GM23338 (cell line): ENCODE results near the gene AMFR. TPM values are rescaled to one million over a fixed set of nuclear protein-coding genes. Genes with fewer than 3 reads are reported as not detected.
A peak's percentile ranks its signal among the peaks of the same experiment; 100 is the strongest.

ENCODE experiments used
- ATAC-seq: fragments of 200-7000 bp; cut with Tn5 transposase; 3 replicates; pipeline ENCODE4 v1.9.1; 2020
- DNase-seq: peaks from one replicate; pipeline ENCODE4 v3.0.0-alpha.2; 2015; ENCODE audit warnings: low spot score
- H2AFZ ChIP-seq: fragments of 200-600 bp; sonication (generic); 2 replicates; pipeline ENCODE4 v1.8.0; 2016; ENCODE audit warnings: antibody characterized with exemption, mild to moderate bottlenecking, moderate library complexity
- H3F3A ChIP-seq: fragments of 200-600 bp; sonication (generic); replicated peaks from 2 replicates; pipeline ENCODE4 v1.8.0; 2017; ENCODE audit warnings: antibody characterized with exemption, mixed run types, low read depth
- H3K27ac ChIP-seq: fragments of 200-600 bp; sonication (generic); 2 replicates; pipeline ENCODE4 v1.6.1; 2016; ENCODE audit warnings: low read depth
- H3K27me3 ChIP-seq: fragments of 200-600 bp; sonication (generic); 2 replicates; pipeline ENCODE4 v1.8.0; 2016; ENCODE audit warnings: mild to moderate bottlenecking, mixed run types, moderate library complexity; ENCODE audit not compliant: insufficient read depth
- H3K36me3 ChIP-seq: fragments of 200-600 bp; sonication (generic); 2 replicates; pipeline ENCODE4 v1.8.0; 2016; ENCODE audit warnings: mild to moderate bottlenecking; ENCODE audit not compliant: insufficient read depth
- H3K4me1 ChIP-seq: fragments of 200-600 bp; sonication (generic); 2 replicates; pipeline ENCODE4 v1.8.0; 2016; ENCODE audit warnings: mild to moderate bottlenecking, moderate library complexity; ENCODE audit not compliant: insufficient read depth
- H3K4me2 ChIP-seq: fragments of 200-600 bp; sonication (generic); 2 replicates; pipeline ENCODE4 v1.7.1; 2017; ENCODE audit warnings: mixed run types
- H3K4me3 ChIP-seq: fragments of 200-600 bp; sonication (generic); 2 replicates; pipeline ENCODE4 v1.6.1; 2016; ENCODE audit warnings: mixed run types
- H3K79me2 ChIP-seq: fragments of 200-600 bp; sonication (generic); replicated peaks from 2 replicates; pipeline ENCODE4 v1.8.0; 2017; ENCODE audit warnings: mild to moderate bottlenecking; ENCODE audit not compliant: insufficient read depth
- H3K9me2 ChIP-seq: fragments of 200-600 bp; sonication (generic); 2 replicates; pipeline ENCODE4 v1.8.0; 2017; ENCODE audit not compliant: insufficient read depth
- H4K20me1 ChIP-seq: fragments of 200-600 bp; sonication (generic); replicated peaks from 2 replicates; pipeline ENCODE4 v1.8.0; 2017; ENCODE audit warnings: mild to moderate bottlenecking; ENCODE audit not compliant: insufficient read depth
- H3K27ac Mint-ChIP-seq: 2 replicates; pipeline ENCODE4 v1.8.0; 2020; ENCODE audit warnings: inconsistent platforms, mild to moderate bottlenecking, moderate library complexity, mixed read lengths
- H3K27me3 Mint-ChIP-seq: 3 replicates; pipeline ENCODE4 v1.8.0; 2022; ENCODE audit warnings: low read depth, mild to moderate bottlenecking, moderate library complexity, mixed read lengths, inconsistent platforms; ENCODE audit not compliant: insufficient read depth, poor library complexity
- H3K36me3 Mint-ChIP-seq: 3 replicates; pipeline ENCODE4 v1.8.0; 2021; ENCODE audit warnings: low read depth, mild to moderate bottlenecking, inconsistent platforms, moderate library complexity, mixed read lengths
- H3K4me1 Mint-ChIP-seq: 3 replicates; pipeline ENCODE4 v1.8.0; 2020; ENCODE audit warnings: mild to moderate bottlenecking, inconsistent platforms, mixed read lengths
- H3K4me3 Mint-ChIP-seq: 3 replicates; pipeline ENCODE4 v1.8.0; 2021; ENCODE audit warnings: moderate library complexity, mild to moderate bottlenecking, inconsistent platforms, mixed read lengths
- H3K9me3 Mint-ChIP-seq: 3 replicates; pipeline ENCODE4 v1.8.0; 2020; ENCODE audit warnings: moderate library complexity, mild to moderate bottlenecking, inconsistent platforms, mixed read lengths
- CREB1 ChIP-seq: fragments of 250-450 bp; sonication (Bioruptor Pico); IDR thresholded peaks from 2 replicates; pipeline ENCODE4 v1.5.0; 2020; ENCODE audit warnings: low read depth, mild to moderate bottlenecking, moderate library complexity
- EZH2 ChIP-seq: fragments of 200-600 bp; sonication (generic); IDR thresholded peaks from one replicate; pipeline ENCODE4 v1.8.0; 2017; ENCODE audit warnings: antibody characterized with exemption, mild to moderate bottlenecking, low read depth; ENCODE audit not compliant: unreplicated experiment
- EZH2phosphoT487 ChIP-seq: fragments of 200-600 bp; sonication (generic); IDR thresholded peaks from one replicate; pipeline ENCODE4 v1.8.1; 2018; ENCODE audit warnings: antibody characterized with exemption; ENCODE audit not compliant: unreplicated experiment
- STAT1 ChIP-seq: IDR thresholded peaks from one replicate; pipeline ENCODE4 v1.6.1; 2016; ENCODE audit warnings: antibody characterized with exemption; ENCODE audit not compliant: unreplicated experiment
- ZNF114 ChIP-seq: fragments of 250-450 bp; sonication (Bioruptor Pico); IDR thresholded peaks from 2 replicates; pipeline ENCODE4 v1.5.0; 2020; ENCODE audit warnings: mild to moderate bottlenecking, moderate library complexity
- polyA plus RNA-seq: library from polyadenylated mRNA; unstranded; fragments of >200 nt; fragmentation: Nextera tagmentation; extraction: Ambion mirVana; gene quantifications from 2 replicates; pipeline ENCODE4 v1.2.1, GENCODE V29; 2016
- total RNA-seq: library from RNA; depleted of rRNA; stranded (reverse); fragments of >200 nt; shearing (Covaris generic); gene quantifications from 2 replicates; pipeline ENCODE4 v1.2.3, GENCODE V29; 2014
- TF ChIP-seq, protein P1 (sequence below): fragments of 250-450 bp; sonication (Bioruptor Pico); IDR thresholded peaks from 2 replicates; pipeline ENCODE4 v1.5.0; 2020; ENCODE audit warnings: mild to moderate bottlenecking, moderate library complexity
- TF ChIP-seq, protein P2 (sequence below): IDR thresholded peaks from one replicate; pipeline ENCODE4 v1.6.1; 2018; ENCODE audit warnings: antibody characterized with exemption; ENCODE audit not compliant: unreplicated experiment
- TF ChIP-seq, protein P3 (sequence below), 2 experiments: fragments of 200-600 bp in 1 of 2; sonication (generic) in 1 of 2; conservative IDR thresholded peaks; 2 replicates each; pipeline versions ENCODE4 v1.5.1 to v1.6.1; 2016 to 2017; ENCODE audit warnings: antibody characterized with exemption in 2 of 2, low read depth in 2 of 2, mild to moderate bottlenecking in 2 of 2, moderate library complexity in 1 of 2

The AMFR gene
- total and polyA plus RNA-seq, 2 experiments from 2014 or later = 9.0 to 41.1 TPM

DNA sequence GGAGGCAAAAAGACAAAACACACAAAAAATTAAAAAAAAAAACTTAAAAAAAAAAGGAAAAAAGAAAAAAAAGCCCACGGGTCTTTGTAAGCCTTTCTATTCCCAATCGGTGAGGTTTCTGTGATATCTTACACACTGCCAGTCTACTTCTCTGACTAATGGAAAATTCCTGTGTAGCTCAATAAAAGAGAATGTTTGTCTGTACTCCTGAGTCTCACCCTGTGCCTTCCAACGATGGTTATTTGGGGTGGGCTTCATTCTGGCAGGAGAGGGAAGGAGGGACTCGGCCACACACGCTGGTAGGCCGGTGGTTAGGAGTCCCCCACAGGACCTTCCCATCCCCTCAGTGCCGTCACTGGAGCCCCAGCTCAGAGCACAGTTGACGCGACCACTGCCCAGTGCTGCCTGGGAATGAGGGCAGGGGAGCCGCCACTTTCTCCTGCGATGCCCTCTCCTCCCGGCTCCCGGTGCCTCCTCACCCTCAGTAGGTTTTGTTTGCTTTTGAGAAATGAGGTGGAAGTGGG, 68.0 kb downstream of the AMFR start (continued):
- TF ChIP-seq, protein P1, sequence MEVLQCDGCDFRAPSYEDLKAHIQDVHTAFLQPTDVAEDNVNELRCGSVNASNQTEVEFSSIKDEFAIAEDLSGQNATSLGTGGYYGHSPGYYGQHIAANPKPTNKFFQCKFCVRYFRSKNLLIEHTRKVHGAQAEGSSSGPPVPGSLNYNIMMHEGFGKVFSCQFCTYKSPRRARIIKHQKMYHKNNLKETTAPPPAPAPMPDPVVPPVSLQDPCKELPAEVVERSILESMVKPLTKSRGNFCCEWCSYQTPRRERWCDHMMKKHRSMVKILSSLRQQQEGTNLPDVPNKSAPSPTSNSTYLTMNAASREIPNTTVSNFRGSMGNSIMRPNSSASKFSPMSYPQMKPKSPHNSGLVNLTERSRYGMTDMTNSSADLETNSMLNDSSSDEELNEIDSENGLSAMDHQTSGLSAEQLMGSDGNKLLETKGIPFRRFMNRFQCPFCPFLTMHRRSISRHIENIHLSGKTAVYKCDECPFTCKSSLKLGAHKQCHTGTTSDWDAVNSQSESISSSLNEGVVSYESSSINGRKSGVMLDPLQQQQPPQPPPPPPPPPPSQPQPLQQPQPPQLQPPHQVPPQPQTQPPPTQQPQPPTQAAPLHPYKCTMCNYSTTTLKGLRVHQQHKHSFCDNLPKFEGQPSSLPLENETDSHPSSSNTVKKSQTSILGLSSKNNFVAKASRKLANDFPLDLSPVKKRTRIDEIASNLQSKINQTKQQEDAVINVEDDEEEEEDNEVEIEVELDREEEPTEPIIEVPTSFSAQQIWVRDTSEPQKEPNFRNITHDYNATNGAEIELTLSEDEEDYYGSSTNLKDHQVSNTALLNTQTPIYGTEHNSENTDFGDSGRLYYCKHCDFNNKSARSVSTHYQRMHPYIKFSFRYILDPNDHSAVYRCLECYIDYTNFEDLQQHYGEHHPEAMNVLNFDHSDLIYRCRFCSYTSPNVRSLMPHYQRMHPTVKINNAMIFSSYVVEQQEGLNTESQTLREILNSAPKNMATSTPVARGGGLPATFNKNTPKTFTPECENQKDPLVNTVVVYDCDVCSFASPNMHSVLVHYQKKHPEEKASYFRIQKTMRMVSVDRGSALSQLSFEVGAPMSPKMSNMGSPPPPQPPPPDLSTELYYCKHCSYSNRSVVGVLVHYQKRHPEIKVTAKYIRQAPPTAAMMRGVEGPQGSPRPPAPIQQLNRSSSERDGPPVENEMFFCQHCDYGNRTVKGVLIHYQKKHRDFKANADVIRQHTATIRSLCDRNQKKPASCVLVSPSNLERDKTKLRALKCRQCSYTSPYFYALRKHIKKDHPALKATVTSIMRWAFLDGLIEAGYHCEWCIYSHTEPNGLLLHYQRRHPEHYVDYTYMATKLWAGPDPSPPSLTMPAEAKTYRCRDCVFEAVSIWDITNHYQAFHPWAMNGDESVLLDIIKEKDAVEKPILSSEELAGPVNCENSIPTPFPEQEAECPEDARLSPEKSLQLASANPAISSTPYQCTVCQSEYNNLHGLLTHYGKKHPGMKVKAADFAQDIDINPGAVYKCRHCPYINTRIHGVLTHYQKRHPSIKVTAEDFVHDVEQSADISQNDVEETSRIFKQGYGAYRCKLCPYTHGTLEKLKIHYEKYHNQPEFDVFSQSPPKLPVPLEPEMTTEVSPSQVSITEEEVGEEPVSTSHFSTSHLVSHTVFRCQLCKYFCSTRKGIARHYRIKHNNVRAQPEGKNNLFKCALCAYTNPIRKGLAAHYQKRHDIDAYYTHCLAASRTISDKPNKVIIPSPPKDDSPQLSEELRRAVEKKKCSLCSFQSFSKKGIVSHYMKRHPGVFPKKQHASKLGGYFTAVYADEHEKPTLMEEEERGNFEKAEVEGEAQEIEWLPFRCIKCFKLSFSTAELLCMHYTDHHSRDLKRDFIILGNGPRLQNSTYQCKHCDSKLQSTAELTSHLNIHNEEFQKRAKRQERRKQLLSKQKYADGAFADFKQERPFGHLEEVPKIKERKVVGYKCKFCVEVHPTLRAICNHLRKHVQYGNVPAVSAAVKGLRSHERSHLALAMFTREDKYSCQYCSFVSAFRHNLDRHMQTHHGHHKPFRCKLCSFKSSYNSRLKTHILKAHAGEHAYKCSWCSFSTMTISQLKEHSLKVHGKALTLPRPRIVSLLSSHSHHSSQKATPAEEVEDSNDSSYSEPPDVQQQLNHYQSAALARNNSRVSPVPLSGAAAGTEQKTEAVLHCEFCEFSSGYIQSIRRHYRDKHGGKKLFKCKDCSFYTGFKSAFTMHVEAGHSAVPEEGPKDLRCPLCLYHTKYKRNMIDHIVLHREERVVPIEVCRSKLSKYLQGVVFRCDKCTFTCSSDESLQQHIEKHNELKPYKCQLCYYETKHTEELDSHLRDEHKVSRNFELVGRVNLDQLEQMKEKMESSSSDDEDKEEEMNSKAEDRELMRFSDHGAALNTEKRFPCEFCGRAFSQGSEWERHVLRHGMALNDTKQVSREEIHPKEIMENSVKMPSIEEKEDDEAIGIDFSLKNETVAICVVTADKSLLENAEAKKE = no peak
- TF ChIP-seq EZH2phosphoT487 = no peak
- no peak for TF ChIP-seq STAT1
- TF ChIP-seq ZNF114 = no peak
- no peak for TF ChIP-seq EZH2

DNA sequence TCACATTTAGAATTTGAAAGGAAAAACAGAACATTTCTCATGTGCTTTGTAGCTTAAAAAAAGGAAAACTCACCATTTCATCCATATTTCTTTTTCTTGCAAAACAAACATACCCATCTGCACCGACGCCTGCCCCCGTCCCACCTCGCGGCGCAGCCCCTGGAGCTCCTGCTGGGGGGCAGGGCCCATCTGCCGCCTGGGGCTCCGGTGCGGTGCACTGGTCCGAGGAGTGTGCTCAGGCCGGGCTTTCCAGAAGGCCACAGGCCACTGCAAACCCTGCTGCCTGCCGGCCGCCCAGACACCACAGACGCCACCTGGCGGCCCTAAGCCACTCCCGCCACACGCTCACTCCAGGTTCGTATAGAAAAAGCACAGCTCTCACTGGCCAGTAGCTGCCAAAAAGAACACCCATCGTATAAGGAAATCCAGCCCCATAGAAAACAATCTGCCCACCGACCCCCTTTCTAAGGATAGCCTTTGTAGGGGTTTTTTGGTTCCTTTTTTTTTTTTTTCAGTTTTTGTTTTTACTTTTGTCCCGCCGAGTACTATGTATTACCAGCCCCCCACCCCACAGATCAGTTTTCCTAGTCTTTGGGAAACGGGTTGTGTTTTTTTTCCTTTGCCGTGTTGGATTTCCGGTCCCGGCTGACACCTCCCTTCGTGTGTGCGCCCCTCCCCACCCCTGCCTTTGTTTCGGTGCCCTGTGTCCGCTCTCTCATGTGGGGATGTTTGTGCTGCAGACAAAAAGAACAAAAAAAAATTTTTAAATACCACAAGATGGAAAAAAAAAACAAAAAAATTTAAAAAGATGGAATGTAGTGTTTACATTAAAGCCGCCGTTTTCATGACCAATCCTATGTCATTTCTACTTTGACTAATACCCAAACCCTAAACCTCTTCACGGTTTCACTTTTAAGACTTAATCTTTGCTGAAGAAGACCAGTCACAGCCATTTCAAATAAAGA, 68.8 kb downstream of the AMFR start:
- Mint-ChIP-seq H3K27ac (peak overlapping the region; percentile 92), H3K27me3 (peaks cover 4% of the 10 kb centered on the region), H3K4me3 (peak overlapping the region; percentile 74), H3K36me3 (no peaks in the 10 kb centered on the region), H3K4me1 (peaks cover 38% of the 10 kb centered on the region), H3K9me3 (no peaks in the 10 kb centered on the region)
- Histone ChIP-seq H3K9me2 (no peaks in the 10 kb centered on the region), H3K4me2 (peak overlapping the region; percentile 74), H3K4me1 (peaks cover 23% of the 10 kb centered on the region), H3K79me2 (no peaks in the 10 kb centered on the region), H3F3A (no peaks in the 10 kb centered on the region; the same call in 1 of the 2 replicates), H3K27me3 (no peaks in the 10 kb centered on the region), H3K36me3 (no peaks in the 10 kb centered on the region), H3K4me3 (peak overlapping the region; percentile 46), H3K27ac (peak overlapping the region; percentile 70), H2AFZ (peak overlapping the region; percentile 96), H4K20me1 (no peaks in the 10 kb centered on the region)
- peak; percentile 92 for DNase-seq
- TF ChIP-seq, protein P2, sequence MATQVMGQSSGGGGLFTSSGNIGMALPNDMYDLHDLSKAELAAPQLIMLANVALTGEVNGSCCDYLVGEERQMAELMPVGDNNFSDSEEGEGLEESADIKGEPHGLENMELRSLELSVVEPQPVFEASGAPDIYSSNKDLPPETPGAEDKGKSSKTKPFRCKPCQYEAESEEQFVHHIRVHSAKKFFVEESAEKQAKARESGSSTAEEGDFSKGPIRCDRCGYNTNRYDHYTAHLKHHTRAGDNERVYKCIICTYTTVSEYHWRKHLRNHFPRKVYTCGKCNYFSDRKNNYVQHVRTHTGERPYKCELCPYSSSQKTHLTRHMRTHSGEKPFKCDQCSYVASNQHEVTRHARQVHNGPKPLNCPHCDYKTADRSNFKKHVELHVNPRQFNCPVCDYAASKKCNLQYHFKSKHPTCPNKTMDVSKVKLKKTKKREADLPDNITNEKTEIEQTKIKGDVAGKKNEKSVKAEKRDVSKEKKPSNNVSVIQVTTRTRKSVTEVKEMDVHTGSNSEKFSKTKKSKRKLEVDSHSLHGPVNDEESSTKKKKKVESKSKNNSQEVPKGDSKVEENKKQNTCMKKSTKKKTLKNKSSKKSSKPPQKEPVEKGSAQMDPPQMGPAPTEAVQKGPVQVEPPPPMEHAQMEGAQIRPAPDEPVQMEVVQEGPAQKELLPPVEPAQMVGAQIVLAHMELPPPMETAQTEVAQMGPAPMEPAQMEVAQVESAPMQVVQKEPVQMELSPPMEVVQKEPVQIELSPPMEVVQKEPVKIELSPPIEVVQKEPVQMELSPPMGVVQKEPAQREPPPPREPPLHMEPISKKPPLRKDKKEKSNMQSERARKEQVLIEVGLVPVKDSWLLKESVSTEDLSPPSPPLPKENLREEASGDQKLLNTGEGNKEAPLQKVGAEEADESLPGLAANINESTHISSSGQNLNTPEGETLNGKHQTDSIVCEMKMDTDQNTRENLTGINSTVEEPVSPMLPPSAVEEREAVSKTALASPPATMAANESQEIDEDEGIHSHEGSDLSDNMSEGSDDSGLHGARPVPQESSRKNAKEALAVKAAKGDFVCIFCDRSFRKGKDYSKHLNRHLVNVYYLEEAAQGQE = no peak
- TF ChIP-seq EZH2phosphoT487 (no peak), CREB1 (CRISPR knock-in tag) (0 out of 2 replicates have a peak, but pooled peaks have one; percentile 2)
- TF ChIP-seq, protein P3, sequence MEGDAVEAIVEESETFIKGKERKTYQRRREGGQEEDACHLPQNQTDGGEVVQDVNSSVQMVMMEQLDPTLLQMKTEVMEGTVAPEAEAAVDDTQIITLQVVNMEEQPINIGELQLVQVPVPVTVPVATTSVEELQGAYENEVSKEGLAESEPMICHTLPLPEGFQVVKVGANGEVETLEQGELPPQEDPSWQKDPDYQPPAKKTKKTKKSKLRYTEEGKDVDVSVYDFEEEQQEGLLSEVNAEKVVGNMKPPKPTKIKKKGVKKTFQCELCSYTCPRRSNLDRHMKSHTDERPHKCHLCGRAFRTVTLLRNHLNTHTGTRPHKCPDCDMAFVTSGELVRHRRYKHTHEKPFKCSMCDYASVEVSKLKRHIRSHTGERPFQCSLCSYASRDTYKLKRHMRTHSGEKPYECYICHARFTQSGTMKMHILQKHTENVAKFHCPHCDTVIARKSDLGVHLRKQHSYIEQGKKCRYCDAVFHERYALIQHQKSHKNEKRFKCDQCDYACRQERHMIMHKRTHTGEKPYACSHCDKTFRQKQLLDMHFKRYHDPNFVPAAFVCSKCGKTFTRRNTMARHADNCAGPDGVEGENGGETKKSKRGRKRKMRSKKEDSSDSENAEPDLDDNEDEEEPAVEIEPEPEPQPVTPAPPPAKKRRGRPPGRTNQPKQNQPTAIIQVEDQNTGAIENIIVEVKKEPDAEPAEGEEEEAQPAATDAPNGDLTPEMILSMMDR (conservative IDR thresholded peaks at IDR 0.05; ENCODE audit: low read depth in 2 of 2) = peak; percentile 81 to 82
- ATAC-seq = peak; percentile 94
